ENCODE data around the gene DHX16. TPM values are rescaled to one million over a fixed set of nuclear protein-coding genes. Genes with fewer than 3 reads are reported as not detected.

Gene DHX16
- total RNA-seq, 1 experiment from 2014 or later = 32.2 TPM

DNA sequence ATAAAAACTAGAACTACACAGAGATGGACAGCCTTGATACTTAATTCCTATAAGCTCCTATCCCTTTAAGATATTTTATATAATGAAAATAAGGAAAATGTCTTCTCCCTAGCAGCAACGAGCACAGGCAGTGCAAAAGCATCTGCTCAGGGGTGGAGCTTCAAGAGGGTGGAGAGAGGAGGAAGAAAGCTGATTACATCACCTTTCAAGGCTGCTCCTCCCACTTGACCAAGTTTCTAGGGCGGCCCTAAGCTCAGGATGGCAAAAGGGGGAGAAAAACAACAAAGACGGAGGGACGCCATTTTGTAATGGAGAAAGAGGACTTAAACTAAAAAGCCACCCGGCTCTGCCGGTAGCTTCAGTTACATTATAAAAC lies 58.0 kb downstream of the DHX16 start:
- CTCF ChIA-PET = interaction anchor here (0.6 to 4.1 kb wide), 9 partner anchors 11 to 531 kb away, joined by 3 to 15 read pairs (median 4); no protein-coding TSS in a partner anchor
- DNase-seq (ENCODE audit: low spot score) = peak; percentile 76
- POLR2A ChIA-PET = interaction anchor here (0.6 to 3.2 kb wide), 19 partner anchors 9 to 785 kb away, joined by 3 to 33 read pairs (median 5); partner anchors contain the start of genes ATAT1, DHX16, FLOT1 and MDC1
- peaks cover 55% of the 10 kb centered on the region for H3K36me3 Mint-ChIP-seq
- H3K27me3 Mint-ChIP-seq (ENCODE audit: low read depth) = no peaks in the 10 kb centered on the region; the same call in 1 of the 2 replicates
- H3K4me1 Mint-ChIP-seq = peaks cover 42% of the 10 kb centered on the region
- H3K27ac Mint-ChIP-seq = peak overlapping the region; percentile 100
- ATAC-seq = peak; percentile 63
- no peaks in the 10 kb centered on the region for H3K9me3 Mint-ChIP-seq
- peak overlapping the region; percentile 96 for H3K4me3 Mint-ChIP-seq
- TF ChIP-seq, protein P1, sequence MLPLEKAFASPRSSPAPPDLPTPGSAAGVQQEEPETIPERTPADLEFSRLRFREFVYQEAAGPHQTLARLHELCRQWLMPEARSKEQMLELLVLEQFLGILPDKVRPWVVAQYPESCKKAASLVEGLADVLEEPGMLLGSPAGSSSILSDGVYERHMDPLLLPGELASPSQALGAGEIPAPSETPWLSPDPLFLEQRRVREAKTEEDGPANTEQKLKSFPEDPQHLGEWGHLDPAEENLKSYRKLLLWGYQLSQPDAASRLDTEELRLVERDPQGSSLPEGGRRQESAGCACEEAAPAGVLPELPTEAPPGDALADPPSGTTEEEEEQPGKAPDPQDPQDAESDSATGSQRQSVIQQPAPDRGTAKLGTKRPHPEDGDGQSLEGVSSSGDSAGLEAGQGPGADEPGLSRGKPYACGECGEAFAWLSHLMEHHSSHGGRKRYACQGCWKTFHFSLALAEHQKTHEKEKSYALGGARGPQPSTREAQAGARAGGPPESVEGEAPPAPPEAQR (CRISPR knock-in tag; IDR thresholded peaks at IDR 0.05) = no peak
- TF ChIP-seq, protein P2, sequence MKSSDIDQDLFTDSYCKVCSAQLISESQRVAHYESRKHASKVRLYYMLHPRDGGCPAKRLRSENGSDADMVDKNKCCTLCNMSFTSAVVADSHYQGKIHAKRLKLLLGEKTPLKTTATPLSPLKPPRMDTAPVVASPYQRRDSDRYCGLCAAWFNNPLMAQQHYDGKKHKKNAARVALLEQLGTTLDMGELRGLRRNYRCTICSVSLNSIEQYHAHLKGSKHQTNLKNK (CRISPR knock-in tag; IDR thresholded peaks at IDR 0.05) = no peak
- TF ChIP-seq ZNF219 (CRISPR knock-in tag; IDR thresholded peaks at IDR 0.05; ENCODE audit: borderline replicate concordance) (no peak), TP53 (CRISPR knock-in tag; IDR thresholded peaks at IDR 0.05) (no peak), ATF1 (CRISPR knock-in tag; IDR thresholded peaks at IDR 0.05) (no peak), NR1H2 (CRISPR knock-in tag; IDR thresholded peaks at IDR 0.05) (no peak), ETV6 (CRISPR knock-in tag; IDR thresholded peaks at IDR 0.05) (no peak), RORB (CRISPR knock-in tag; IDR thresholded peaks at IDR 0.05) (no peak), ZNF423 (CRISPR knock-in tag; IDR thresholded peaks at IDR 0.05) (no peak), SMAD4 (CRISPR knock-in tag; IDR thresholded peaks at IDR 0.05) (no peak), SMAD3 (CRISPR knock-in tag; IDR thresholded peaks at IDR 0.05; ENCODE audit: borderline replicate concordance) (no peak), ZNF671 (CRISPR knock-in tag; IDR thresholded peaks at IDR 0.05) (no peak), TEAD4 (CRISPR knock-in tag; IDR thresholded peaks at IDR 0.05) (no peak), FOXP1 (CRISPR knock-in tag; IDR thresholded peaks at IDR 0.05; ENCODE audit: borderline replicate concordance) (no peak), ESRRA (CRISPR knock-in tag; IDR thresholded peaks at IDR 0.05; ENCODE audit: borderline replicate concordance) (no peak), MYBL2 (CRISPR knock-in tag; IDR thresholded peaks at IDR 0.05) (no peak), ZNF121 (CRISPR knock-in tag; IDR thresholded peaks at IDR 0.05) (no peak)
- TF ChIP-seq, protein P3, sequence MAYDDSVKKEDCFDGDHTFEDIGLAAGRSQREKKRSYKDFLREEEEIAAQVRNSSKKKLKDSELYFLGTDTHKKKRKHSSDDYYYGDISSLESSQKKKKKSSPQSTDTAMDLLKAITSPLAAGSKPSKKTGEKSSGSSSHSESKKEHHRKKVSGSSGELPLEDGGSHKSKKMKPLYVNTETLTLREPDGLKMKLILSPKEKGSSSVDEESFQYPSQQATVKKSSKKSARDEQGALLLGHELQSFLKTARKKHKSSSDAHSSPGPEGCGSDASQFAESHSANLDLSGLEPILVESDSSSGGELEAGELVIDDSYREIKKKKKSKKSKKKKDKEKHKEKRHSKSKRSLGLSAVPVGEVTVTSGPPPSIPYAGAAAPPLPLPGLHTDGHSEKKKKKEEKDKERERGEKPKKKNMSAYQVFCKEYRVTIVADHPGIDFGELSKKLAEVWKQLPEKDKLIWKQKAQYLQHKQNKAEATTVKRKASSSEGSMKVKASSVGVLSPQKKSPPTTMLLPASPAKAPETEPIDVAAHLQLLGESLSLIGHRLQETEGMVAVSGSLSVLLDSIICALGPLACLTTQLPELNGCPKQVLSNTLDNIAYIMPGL (CRISPR knock-in tag; IDR thresholded peaks at IDR 0.05) = no peak
- TF ChIP-seq, protein P4, sequence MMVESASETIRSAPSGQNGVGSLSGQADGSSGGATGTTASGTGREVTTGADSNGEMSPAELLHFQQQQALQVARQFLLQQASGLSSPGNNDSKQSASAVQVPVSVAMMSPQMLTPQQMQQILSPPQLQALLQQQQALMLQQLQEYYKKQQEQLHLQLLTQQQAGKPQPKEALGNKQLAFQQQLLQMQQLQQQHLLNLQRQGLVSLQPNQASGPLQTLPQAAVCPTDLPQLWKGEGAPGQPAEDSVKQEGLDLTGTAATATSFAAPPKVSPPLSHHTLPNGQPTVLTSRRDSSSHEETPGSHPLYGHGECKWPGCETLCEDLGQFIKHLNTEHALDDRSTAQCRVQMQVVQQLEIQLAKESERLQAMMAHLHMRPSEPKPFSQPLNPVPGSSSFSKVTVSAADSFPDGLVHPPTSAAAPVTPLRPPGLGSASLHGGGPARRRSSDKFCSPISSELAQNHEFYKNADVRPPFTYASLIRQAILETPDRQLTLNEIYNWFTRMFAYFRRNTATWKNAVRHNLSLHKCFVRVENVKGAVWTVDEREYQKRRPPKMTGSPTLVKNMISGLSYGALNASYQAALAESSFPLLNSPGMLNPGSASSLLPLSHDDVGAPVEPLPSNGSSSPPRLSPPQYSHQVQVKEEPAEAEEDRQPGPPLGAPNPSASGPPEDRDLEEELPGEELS (CRISPR knock-in tag; IDR thresholded peaks at IDR 0.05) = no peak
- TF ChIP-seq, protein P5, sequence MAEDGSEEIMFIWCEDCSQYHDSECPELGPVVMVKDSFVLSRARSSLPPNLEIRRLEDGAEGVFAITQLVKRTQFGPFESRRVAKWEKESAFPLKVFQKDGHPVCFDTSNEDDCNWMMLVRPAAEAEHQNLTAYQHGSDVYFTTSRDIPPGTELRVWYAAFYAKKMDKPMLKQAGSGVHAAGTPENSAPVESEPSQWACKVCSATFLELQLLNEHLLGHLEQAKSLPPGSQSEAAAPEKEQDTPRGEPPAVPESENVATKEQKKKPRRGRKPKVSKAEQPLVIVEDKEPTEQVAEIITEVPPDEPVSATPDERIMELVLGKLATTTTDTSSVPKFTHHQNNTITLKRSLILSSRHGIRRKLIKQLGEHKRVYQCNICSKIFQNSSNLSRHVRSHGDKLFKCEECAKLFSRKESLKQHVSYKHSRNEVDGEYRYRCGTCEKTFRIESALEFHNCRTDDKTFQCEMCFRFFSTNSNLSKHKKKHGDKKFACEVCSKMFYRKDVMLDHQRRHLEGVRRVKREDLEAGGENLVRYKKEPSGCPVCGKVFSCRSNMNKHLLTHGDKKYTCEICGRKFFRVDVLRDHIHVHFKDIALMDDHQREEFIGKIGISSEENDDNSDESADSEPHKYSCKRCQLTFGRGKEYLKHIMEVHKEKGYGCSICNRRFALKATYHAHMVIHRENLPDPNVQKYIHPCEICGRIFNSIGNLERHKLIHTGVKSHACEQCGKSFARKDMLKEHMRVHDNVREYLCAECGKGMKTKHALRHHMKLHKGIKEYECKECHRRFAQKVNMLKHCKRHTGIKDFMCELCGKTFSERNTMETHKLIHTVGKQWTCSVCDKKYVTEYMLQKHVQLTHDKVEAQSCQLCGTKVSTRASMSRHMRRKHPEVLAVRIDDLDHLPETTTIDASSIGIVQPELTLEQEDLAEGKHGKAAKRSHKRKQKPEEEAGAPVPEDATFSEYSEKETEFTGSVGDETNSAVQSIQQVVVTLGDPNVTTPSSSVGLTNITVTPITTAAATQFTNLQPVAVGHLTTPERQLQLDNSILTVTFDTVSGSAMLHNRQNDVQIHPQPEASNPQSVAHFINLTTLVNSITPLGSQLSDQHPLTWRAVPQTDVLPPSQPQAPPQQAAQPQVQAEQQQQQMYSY (CRISPR knock-in tag; IDR thresholded peaks at IDR 0.05) = no peak
- TF ChIP-seq, protein P6, sequence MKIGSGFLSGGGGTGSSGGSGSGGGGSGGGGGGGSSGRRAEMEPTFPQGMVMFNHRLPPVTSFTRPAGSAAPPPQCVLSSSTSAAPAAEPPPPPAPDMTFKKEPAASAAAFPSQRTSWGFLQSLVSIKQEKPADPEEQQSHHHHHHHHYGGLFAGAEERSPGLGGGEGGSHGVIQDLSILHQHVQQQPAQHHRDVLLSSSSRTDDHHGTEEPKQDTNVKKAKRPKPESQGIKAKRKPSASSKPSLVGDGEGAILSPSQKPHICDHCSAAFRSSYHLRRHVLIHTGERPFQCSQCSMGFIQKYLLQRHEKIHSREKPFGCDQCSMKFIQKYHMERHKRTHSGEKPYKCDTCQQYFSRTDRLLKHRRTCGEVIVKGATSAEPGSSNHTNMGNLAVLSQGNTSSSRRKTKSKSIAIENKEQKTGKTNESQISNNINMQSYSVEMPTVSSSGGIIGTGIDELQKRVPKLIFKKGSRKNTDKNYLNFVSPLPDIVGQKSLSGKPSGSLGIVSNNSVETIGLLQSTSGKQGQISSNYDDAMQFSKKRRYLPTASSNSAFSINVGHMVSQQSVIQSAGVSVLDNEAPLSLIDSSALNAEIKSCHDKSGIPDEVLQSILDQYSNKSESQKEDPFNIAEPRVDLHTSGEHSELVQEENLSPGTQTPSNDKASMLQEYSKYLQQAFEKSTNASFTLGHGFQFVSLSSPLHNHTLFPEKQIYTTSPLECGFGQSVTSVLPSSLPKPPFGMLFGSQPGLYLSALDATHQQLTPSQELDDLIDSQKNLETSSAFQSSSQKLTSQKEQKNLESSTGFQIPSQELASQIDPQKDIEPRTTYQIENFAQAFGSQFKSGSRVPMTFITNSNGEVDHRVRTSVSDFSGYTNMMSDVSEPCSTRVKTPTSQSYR (CRISPR knock-in tag; IDR thresholded peaks at IDR 0.05) = no peak
- TF ChIP-seq, protein P7, sequence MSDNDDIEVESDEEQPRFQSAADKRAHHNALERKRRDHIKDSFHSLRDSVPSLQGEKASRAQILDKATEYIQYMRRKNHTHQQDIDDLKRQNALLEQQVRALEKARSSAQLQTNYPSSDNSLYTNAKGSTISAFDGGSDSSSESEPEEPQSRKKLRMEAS (CRISPR knock-in tag; IDR thresholded peaks at IDR 0.05) = 0 out of 2 replicates have a peak, but pooled peaks have one; percentile 33
- TF ChIP-seq, protein P8, sequence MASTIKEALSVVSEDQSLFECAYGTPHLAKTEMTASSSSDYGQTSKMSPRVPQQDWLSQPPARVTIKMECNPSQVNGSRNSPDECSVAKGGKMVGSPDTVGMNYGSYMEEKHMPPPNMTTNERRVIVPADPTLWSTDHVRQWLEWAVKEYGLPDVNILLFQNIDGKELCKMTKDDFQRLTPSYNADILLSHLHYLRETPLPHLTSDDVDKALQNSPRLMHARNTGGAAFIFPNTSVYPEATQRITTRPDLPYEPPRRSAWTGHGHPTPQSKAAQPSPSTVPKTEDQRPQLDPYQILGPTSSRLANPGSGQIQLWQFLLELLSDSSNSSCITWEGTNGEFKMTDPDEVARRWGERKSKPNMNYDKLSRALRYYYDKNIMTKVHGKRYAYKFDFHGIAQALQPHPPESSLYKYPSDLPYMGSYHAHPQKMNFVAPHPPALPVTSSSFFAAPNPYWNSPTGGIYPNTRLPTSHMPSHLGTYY (CRISPR knock-in tag; IDR thresholded peaks at IDR 0.05) = peak; percentile 17; the same call in 1 of the 2 replicates
- TF ChIP-seq, protein P9, sequence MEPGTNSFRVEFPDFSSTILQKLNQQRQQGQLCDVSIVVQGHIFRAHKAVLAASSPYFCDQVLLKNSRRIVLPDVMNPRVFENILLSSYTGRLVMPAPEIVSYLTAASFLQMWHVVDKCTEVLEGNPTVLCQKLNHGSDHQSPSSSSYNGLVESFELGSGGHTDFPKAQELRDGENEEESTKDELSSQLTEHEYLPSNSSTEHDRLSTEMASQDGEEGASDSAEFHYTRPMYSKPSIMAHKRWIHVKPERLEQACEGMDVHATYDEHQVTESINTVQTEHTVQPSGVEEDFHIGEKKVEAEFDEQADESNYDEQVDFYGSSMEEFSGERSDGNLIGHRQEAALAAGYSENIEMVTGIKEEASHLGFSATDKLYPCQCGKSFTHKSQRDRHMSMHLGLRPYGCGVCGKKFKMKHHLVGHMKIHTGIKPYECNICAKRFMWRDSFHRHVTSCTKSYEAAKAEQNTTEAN (CRISPR knock-in tag; IDR thresholded peaks at IDR 0.05) = no peak
